ENCODE measurements around the gene MTHFD1L.

DNA sequence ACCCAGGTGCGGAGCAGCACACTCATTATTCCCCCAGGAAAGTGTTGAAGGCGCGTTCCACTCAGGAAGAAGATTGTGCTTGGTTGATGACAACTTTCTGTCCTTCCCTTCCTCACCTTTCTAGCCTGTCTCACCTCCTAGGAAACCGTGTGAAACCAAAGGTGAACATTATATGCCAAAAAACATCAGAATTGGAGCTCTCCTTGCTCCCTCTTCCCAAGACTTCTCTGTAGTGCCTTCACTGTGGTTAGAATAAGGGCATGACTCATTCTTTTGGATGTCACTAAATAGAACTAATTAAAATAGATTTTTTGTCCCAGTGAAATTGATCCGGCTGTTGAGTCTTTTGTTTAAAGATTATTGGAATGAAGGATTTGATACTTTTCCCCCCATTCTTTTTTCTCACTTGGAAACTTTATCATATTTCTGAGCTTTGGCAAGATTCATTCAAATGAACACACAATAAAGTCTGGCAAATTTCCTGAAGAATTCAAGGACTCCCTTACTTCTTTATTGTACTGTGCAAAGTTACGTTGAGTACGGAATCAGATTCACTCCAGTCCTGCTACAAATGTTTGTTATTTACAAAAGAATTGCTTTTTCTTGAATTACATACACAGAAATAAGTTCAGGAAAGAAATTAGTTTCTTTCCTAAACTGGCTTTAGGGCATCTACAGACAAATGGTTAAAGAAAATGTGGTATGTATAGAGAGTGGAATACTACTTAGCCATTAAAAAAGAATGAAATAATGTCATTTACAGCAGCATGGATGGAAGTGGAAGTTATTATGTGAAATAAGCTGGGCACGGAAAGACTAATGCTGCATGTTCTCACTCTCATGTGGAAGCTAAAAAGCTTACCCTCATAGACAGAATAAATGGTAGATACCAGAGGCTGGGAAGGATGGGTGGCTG is 231.4 kb downstream of the MTHFD1L start:
- TF ChIP-seq CTCF (conservative IDR thresholded peaks at IDR 0.05 in 1 of 2, IDR thresholded peaks at IDR 0.05 in 1 of 2; ENCODE audit: extremely low read depth in 1 of 2, insufficient read depth in 1 of 2, low read depth in 1 of 2, low read length in 2 of 2) (no peak), EZH2 (IDR thresholded peaks at IDR 0.05; ENCODE audit: borderline replicate concordance, low read length) (no peak)

Measured in mammary epithelial cell (primary cell).